ENCODE data around the gene BNIP5.

DNA sequence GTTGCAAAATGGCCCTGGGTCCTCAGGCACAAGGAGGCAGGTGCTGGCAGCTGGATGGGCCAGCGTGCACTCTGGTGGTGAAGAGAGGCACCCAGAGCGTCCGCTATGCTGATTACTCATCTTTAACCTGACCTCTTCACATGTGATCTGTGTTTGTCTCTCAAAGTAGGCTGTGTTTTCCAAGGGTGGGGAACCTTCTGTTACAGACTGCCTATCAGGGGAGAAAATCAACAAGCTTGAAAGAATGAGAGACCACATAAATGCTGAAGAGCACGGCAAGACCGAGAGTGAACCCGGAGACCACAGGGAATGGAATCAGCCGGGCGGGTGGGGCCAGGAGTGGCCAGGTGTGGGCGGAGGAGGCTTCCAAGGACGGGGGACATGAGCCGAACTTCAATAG lies 16.2 kb downstream of the BNIP5 start:
- TF ChIP-seq, protein P1, sequence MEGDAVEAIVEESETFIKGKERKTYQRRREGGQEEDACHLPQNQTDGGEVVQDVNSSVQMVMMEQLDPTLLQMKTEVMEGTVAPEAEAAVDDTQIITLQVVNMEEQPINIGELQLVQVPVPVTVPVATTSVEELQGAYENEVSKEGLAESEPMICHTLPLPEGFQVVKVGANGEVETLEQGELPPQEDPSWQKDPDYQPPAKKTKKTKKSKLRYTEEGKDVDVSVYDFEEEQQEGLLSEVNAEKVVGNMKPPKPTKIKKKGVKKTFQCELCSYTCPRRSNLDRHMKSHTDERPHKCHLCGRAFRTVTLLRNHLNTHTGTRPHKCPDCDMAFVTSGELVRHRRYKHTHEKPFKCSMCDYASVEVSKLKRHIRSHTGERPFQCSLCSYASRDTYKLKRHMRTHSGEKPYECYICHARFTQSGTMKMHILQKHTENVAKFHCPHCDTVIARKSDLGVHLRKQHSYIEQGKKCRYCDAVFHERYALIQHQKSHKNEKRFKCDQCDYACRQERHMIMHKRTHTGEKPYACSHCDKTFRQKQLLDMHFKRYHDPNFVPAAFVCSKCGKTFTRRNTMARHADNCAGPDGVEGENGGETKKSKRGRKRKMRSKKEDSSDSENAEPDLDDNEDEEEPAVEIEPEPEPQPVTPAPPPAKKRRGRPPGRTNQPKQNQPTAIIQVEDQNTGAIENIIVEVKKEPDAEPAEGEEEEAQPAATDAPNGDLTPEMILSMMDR (IDR thresholded peaks at IDR 0.05) = no peak
- TF ChIP-seq POLR2A (IDR thresholded peaks at IDR 0.05) = no peak

Data from esophagus squamous epithelium (tissue), 4 donors.